Measurements from ENCODE around the gene PRRX2.

GRCh38 chr9:129647635-129648034 lies 17.8 kb upstream of the PRRX2 start:
- no peak for TF ChIP-seq CTCF (IDR thresholded peaks at IDR 0.05)
- TF ChIP-seq POLR2A (IDR thresholded peaks at IDR 0.05) = no peak
